ENCODE measurements around the gene LEP.
"Not testable (repeated sequence)": the region's sequence is repeated elsewhere in the genome, so short reads cannot be mapped to it uniquely, and the experiment has no call there.

Gene LEP

GRCh38 chr7:128226132-128226980 is 14.7 kb upstream of the LEP start:
- H3K9me3 ChIP-seq (ENCODE audit: control insufficient read depth in 2 of 2, low read length in 2 of 2) = no peaks in the 10 kb centered on the region
- no peak overlapping the region for H3K27ac ChIP-seq (ENCODE audit: low read depth in 2 of 2, low read length in 2 of 2)
- no peaks in the 10 kb centered on the region for H3K4me1 ChIP-seq (ENCODE audit: control insufficient read depth in 2 of 2, insufficient read depth in 2 of 2, low read length in 2 of 2)
- H3K4me3 ChIP-seq (ENCODE audit: low read length in 2 of 2) = no peak overlapping the region
- no peak overlapping the region for H3K9ac ChIP-seq (ENCODE audit: low read depth in 1 of 2, low read length in 2 of 2)
- H3K27me3 ChIP-seq (ENCODE audit: control insufficient read depth in 2 of 2, insufficient read depth in 2 of 2, low read length in 2 of 2) = peaks cover 0 to 5% of the 10 kb centered on the region in 2 donors
- no peaks in the 10 kb centered on the region for H3K36me3 ChIP-seq (ENCODE audit: control insufficient read depth in 2 of 2, insufficient read depth in 2 of 2, low read length in 2 of 2)

GRCh38 chr7:128227271-128227670 is 13.8 kb upstream of the LEP start:
- Histone ChIP-seq H3K27ac (ENCODE audit: low read depth in 2 of 2, low read length in 2 of 2) (no peak overlapping the region), H3K4me3 (ENCODE audit: low read length in 2 of 2) (no peak overlapping the region), H3K9me3 (ENCODE audit: control insufficient read depth in 2 of 2, low read length in 2 of 2) (no peaks in the 10 kb centered on the region), H3K27me3 (ENCODE audit: control insufficient read depth in 2 of 2, insufficient read depth in 2 of 2, low read length in 2 of 2) (peaks cover 0 to 4% of the 10 kb centered on the region in 2 donors), H3K36me3 (ENCODE audit: control insufficient read depth in 2 of 2, insufficient read depth in 2 of 2, low read length in 2 of 2) (no peaks in the 10 kb centered on the region), H3K4me1 (ENCODE audit: control insufficient read depth in 2 of 2, insufficient read depth in 2 of 2, low read length in 2 of 2) (no peaks in the 10 kb centered on the region), H3K9ac (ENCODE audit: low read depth in 1 of 2, low read length in 2 of 2) (no peak overlapping the region)

- no peak overlapping the region for H3K4me3 ChIP-seq (ENCODE audit: low read length in 2 of 2)
- H3K9me3 ChIP-seq (ENCODE audit: control insufficient read depth in 2 of 2, low read length in 2 of 2) = no peaks in the 10 kb centered on the region
- no peak overlapping the region for H3K27ac ChIP-seq (ENCODE audit: low read depth in 2 of 2, low read length in 2 of 2)
- no peaks in the 10 kb centered on the region for H3K4me1 ChIP-seq (ENCODE audit: control insufficient read depth in 2 of 2, insufficient read depth in 2 of 2, low read length in 2 of 2)
- H3K27me3 ChIP-seq (ENCODE audit: control insufficient read depth in 2 of 2, insufficient read depth in 2 of 2, low read length in 2 of 2) = peaks cover 0 to 2% of the 10 kb centered on the region in 2 donors
- H3K36me3 ChIP-seq (ENCODE audit: control insufficient read depth in 2 of 2, insufficient read depth in 2 of 2, low read length in 2 of 2) = no peaks in the 10 kb centered on the region
- H3K9ac ChIP-seq (ENCODE audit: low read depth in 1 of 2, low read length in 2 of 2) = no peak overlapping the region
Observed at GRCh38 chr7:128231021-128231420, 10.1 kb upstream of the LEP start.

GRCh38 chr7:128231677-128232076 is 9.4 kb upstream of the LEP start:
- no peaks in the 10 kb centered on the region for H3K9me3 ChIP-seq (ENCODE audit: control insufficient read depth in 2 of 2, low read length in 2 of 2)
- no peaks in the 10 kb centered on the region for H3K36me3 ChIP-seq (ENCODE audit: control insufficient read depth in 2 of 2, insufficient read depth in 2 of 2, low read length in 2 of 2)
- H3K4me3 ChIP-seq (ENCODE audit: low read length in 2 of 2) = no peak overlapping the region
- no peak overlapping the region for H3K9ac ChIP-seq (ENCODE audit: low read depth in 1 of 2, low read length in 2 of 2)
- no peaks in the 10 kb centered on the region for H3K4me1 ChIP-seq (ENCODE audit: control insufficient read depth in 2 of 2, insufficient read depth in 2 of 2, low read length in 2 of 2)
- H3K27ac ChIP-seq (ENCODE audit: low read depth in 2 of 2, low read length in 2 of 2) = no peak overlapping the region
- peaks cover 0 to 2% of the 10 kb centered on the region in 2 donors for H3K27me3 ChIP-seq (ENCODE audit: control insufficient read depth in 2 of 2, insufficient read depth in 2 of 2, low read length in 2 of 2)

- Histone ChIP-seq H3K4me3 (ENCODE audit: low read length in 2 of 2) (no peak overlapping the region), H3K4me1 (ENCODE audit: control insufficient read depth in 2 of 2, insufficient read depth in 2 of 2, low read length in 2 of 2) (no peaks in the 10 kb centered on the region), H3K9me3 (ENCODE audit: control insufficient read depth in 2 of 2, low read length in 2 of 2) (no peaks in the 10 kb centered on the region), H3K27me3 (ENCODE audit: control insufficient read depth in 2 of 2, insufficient read depth in 2 of 2, low read length in 2 of 2) (peaks cover 0 to 2% of the 10 kb centered on the region in 2 donors), H3K9ac (ENCODE audit: low read depth in 1 of 2, low read length in 2 of 2) (no peak overlapping the region), H3K27ac (ENCODE audit: low read depth in 2 of 2, low read length in 2 of 2) (no peak overlapping the region), H3K36me3 (ENCODE audit: control insufficient read depth in 2 of 2, insufficient read depth in 2 of 2, low read length in 2 of 2) (no peaks in the 10 kb centered on the region)
Observed at GRCh38 chr7:128233471-128233870, 7.6 kb upstream of the LEP start.

GRCh38 chr7:128234476-128235026 is 6.5 kb upstream of the LEP start:
- Histone ChIP-seq H3K4me1 (ENCODE audit: control insufficient read depth in 2 of 2, insufficient read depth in 2 of 2, low read length in 2 of 2) (no peaks in the 10 kb centered on the region), H3K9me3 (ENCODE audit: control insufficient read depth in 2 of 2, low read length in 2 of 2) (no peaks in the 10 kb centered on the region), H3K4me3 (ENCODE audit: low read length in 2 of 2) (no peak overlapping the region), H3K9ac (ENCODE audit: low read depth in 1 of 2, low read length in 2 of 2) (no peak overlapping the region), H3K36me3 (ENCODE audit: control insufficient read depth in 2 of 2, insufficient read depth in 2 of 2, low read length in 2 of 2) (no peaks in the 10 kb centered on the region), H3K27ac (ENCODE audit: low read depth in 2 of 2, low read length in 2 of 2) (no peak overlapping the region), H3K27me3 (ENCODE audit: control insufficient read depth in 2 of 2, insufficient read depth in 2 of 2, low read length in 2 of 2) (peaks cover 0 to 2% of the 10 kb centered on the region in 2 donors)

GRCh38 chr7:128235471-128235870 is 5.6 kb upstream of the LEP start:
- H3K9ac ChIP-seq (ENCODE audit: low read depth in 1 of 2, low read length in 2 of 2) = no peak overlapping the region
- H3K4me1 ChIP-seq (ENCODE audit: control insufficient read depth in 2 of 2, insufficient read depth in 2 of 2, low read length in 2 of 2) = no peaks in the 10 kb centered on the region

GRCh38 chr7:128236924-128237586 is 4.0 kb upstream of the LEP start:
- H3K9ac ChIP-seq (ENCODE audit: low read depth in 1 of 2, low read length in 2 of 2) = no peak overlapping the region
- no peak overlapping the region for H3K4me3 ChIP-seq (ENCODE audit: low read length in 2 of 2)
- H3K27me3 ChIP-seq (ENCODE audit: control insufficient read depth in 2 of 2, insufficient read depth in 2 of 2, low read length in 2 of 2) = peaks cover 4% of the 10 kb centered on the region in 2 donors
- no peaks in the 10 kb centered on the region for H3K9me3 ChIP-seq (ENCODE audit: control insufficient read depth in 2 of 2, low read length in 2 of 2)
- no peaks in the 10 kb centered on the region for H3K4me1 ChIP-seq (ENCODE audit: control insufficient read depth in 2 of 2, insufficient read depth in 2 of 2, low read length in 2 of 2)
- no peaks in the 10 kb centered on the region for H3K36me3 ChIP-seq (ENCODE audit: control insufficient read depth in 2 of 2, insufficient read depth in 2 of 2, low read length in 2 of 2)
- H3K27ac ChIP-seq (ENCODE audit: low read depth in 2 of 2, low read length in 2 of 2) = no peak overlapping the region

More at GRCh38 chr7:128235471-128235870, 5.6 kb upstream of the LEP start:
- Histone ChIP-seq H3K27me3 (ENCODE audit: control insufficient read depth in 2 of 2, insufficient read depth in 2 of 2, low read length in 2 of 2) (peaks cover 0 to 3% of the 10 kb centered on the region in 2 donors), H3K4me3 (ENCODE audit: low read length in 2 of 2) (no peak overlapping the region), H3K27ac (ENCODE audit: low read depth in 2 of 2, low read length in 2 of 2) (no peak overlapping the region), H3K36me3 (ENCODE audit: control insufficient read depth in 2 of 2, insufficient read depth in 2 of 2, low read length in 2 of 2) (no peaks in the 10 kb centered on the region), H3K9me3 (ENCODE audit: control insufficient read depth in 2 of 2, low read length in 2 of 2) (no peaks in the 10 kb centered on the region)

GRCh38 chr7:128239146-128239545 is 1.9 kb upstream of the LEP start:
- not testable (repeated sequence) for H3K27me3 ChIP-seq (ENCODE audit: control insufficient read depth in 2 of 2, insufficient read depth in 2 of 2, low read length in 2 of 2); H3K4me3 ChIP-seq (ENCODE audit: low read length in 2 of 2); H3K36me3 ChIP-seq (ENCODE audit: control insufficient read depth in 2 of 2, insufficient read depth in 2 of 2, low read length in 2 of 2); H3K9me3 ChIP-seq (ENCODE audit: control insufficient read depth in 2 of 2, low read length in 2 of 2); H3K4me1 ChIP-seq (ENCODE audit: control insufficient read depth in 2 of 2, insufficient read depth in 2 of 2, low read length in 2 of 2); H3K9ac ChIP-seq (ENCODE audit: low read depth in 1 of 2, low read length in 2 of 2); H3K27ac ChIP-seq (ENCODE audit: low read depth in 2 of 2, low read length in 2 of 2)

- Histone ChIP-seq H3K4me3 (ENCODE audit: low read length in 2 of 2) (no peak overlapping the region), H3K27ac (ENCODE audit: low read depth in 2 of 2, low read length in 2 of 2) (no peak overlapping the region), H3K27me3 (ENCODE audit: control insufficient read depth in 2 of 2, insufficient read depth in 2 of 2, low read length in 2 of 2) (peaks cover 2 to 9% of the 10 kb centered on the region in 2 donors), H3K9me3 (ENCODE audit: control insufficient read depth in 2 of 2, low read length in 2 of 2) (no peaks in the 10 kb centered on the region), H3K4me1 (ENCODE audit: control insufficient read depth in 2 of 2, insufficient read depth in 2 of 2, low read length in 2 of 2) (no peaks in the 10 kb centered on the region), H3K36me3 (ENCODE audit: control insufficient read depth in 2 of 2, insufficient read depth in 2 of 2, low read length in 2 of 2) (no peaks in the 10 kb centered on the region), H3K9ac (ENCODE audit: low read depth in 1 of 2, low read length in 2 of 2) (no peak overlapping the region)
Observed at GRCh38 chr7:128242661-128243060, 1.6 kb downstream of the LEP start.

All from mucosa of rectum (tissue), 2 donors.